Measurements from ENCODE around the gene KLF4.

Gene KLF4

DNA sequence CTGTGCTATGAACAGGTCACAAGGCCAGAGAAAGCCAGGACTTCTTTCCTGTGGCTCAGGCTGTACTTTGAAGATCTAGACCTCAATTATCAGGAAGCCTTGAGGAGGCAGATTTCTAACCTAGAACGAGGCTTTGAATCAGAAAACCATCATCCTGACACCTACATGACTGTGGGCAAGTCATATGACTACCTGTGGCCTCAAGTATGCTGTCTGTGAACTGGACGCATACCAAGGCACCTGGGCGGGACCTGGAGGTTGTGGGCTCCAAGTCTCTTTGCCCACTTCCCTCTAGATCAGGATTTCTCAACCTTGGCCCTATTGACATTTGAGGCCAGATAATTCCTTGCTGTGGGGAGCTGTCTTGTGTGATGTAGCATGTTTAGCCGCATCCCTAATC is 42.5 kb downstream of the KLF4 start:
- DNase-seq, result no peak

DNA sequence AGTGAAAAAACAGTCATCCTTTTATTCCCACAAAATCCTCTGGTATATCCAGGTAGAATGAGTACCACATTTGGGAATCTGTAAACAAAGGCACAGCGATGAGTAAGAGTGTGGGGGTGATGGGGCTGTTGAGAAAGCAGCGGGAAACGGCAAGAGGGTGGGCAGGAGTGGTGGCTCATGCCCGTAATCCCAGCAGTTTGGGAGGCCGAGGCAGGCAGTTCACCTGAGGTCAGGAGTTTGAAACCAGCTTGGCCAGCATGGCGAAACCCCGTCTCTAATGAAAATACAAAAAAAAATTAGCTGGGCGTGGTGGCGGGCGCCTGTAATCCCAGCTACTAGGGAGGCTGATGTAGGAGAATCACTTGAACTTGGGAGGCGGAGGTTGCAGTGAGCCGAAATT is 43.1 kb downstream of the KLF4 start:
- no peak for DNase-seq

DNA sequence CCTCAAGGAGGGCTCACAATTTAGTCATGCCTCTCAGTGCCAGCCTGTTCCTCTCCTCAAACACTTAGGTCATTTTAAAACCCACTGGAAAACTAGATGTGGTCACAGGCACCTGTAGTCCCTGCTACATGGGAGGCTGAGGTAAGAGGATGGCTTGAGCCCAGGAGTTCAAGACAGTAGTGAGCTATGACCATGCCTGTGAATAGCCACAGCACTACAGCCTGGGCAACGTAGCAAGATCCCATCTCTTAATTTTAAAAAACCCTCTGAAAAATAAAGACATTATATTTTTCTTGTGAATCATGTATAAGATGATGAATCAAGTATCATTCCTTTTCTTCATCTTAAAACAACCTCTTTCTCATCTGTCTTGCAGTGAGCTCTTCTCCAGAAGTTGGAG is 45.8 kb downstream of the KLF4 start:
- no peak for DNase-seq

DNA sequence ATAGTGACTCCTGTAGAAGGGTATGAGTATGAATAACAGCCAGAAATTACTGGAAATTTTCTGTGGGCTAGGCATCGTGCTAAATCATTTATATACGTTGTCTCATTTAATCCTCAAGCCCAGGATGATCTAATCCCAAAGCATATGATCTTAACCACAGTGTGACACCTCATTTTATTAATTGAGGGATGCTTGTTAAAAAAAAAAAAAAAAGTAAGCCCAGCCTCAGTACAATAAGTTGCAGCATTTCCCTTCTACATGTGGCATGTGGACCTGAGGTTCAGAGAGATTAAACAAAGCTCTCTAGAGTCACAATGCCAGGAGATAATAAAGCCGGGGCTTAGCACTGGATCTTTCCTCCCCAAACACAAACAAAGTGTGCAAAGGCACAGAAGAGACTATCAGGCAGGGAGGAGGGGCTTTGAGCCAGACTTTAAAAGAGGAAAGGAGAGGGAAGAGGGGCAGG is 49.5 kb downstream of the KLF4 start:
- no peak for DNase-seq

DNA sequence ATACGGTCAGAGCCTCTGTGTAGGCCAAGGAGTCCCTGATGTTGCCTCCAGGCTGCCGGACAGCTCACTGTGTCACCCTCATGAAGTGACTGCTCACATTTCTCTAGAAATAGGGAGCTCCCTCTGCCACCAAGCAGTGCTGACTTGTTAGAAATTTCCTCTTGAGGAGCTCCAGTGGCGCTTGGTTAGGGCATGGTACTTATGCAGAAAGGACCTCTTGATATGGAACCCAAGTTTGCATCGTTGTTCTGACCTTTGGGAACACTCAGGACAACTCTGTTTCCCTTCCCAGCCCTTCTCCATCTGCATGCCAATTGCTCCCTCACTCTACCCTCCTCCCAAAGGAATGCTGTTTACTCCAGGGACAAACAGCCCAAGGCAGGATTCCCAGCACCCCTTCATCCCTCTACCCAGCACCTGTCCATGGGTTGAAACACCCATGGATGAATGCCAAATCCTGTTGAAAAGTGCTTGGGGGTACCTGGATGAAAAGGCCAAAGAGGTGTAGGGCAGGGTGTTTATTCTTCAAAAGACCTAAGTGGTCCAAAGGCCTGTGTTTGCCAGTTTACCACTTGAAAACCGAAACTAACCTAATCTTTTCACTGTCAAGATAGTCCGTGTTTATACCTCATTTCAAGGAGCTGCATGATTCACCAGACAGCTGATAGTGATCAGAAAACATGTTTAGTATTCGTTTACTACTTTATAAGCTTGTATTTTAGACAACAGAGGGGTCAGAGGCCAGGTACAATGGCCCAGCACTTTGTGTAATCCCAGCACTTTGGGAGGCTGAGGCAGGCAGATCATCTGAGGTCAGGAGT is 51.1 kb downstream of the KLF4 start:
- DNase-seq, result no peak

DNA sequence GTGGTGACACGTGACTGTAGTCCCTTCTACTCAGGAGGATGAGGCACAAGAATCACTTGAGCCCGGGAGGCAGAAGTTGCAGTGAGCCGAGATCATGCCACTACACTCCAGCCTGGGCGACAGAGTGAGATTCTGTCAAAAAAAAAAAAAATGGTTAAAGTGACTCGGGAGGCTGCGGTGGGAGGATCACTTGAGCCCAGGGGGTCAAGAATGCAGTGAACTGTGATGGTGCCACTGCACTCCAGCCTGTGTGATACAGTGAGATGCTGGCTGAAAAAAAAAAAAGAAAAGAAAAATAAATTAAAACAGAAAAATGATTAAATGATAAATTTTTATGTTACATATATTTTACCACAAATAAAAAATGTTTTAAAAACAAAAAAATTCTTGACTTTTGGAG is 51.9 kb downstream of the KLF4 start:
- no peak for DNase-seq

DNA sequence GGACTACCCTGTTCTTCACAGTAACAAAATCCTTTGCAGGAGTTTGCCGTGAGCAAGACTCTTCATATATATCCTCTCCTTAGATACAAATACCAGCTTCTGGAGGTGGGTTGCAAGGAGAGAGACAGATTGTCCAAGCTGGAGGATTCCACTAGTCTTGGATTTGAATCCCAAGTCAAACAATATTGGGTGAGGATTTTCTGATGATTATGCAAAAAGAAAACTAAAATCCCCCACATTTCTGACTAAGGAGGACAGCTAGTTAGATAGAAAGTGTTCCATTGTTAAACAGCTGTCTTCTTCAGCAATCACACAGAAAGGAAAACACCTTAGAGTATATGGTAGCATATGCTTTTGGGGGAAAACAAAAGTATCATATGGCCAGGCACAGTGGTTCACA is 54.2 kb downstream of the KLF4 start:
- DNase-seq, result no peak

All from CD4-positive, alpha-beta T cell treated with Interleukin-4 for 4 hours (primary cell).